KMS-11 (cell line): ENCODE measurements around the gene BNC2.

Source experiments
- H2AFZ ChIP-seq: fragments of 200-600 bp; sonication (generic); 2 replicates; pipeline ENCODE4 v1.6.1; 2016; ENCODE audit warnings: antibody characterized with exemption, mixed run types, low read depth
- H3K27ac ChIP-seq: fragments of 200-600 bp; sonication (generic); 2 replicates; pipeline ENCODE4 v1.6.1; 2016; ENCODE audit warnings: mild to moderate bottlenecking, mixed run types
- H3K27me3 ChIP-seq: fragments of 200-600 bp; sonication (generic); 2 replicates; pipeline ENCODE4 v1.6.1; 2017; ENCODE audit warnings: mild to moderate bottlenecking, low read depth, mixed run types, moderate library complexity; ENCODE audit not compliant: insufficient read depth
- H3K36me3 ChIP-seq: fragments of 200-600 bp; sonication (generic); 2 replicates; pipeline ENCODE4 v1.6.1; 2017; ENCODE audit warnings: mild to moderate bottlenecking, mixed run types; ENCODE audit not compliant: insufficient read depth
- H3K4me1 ChIP-seq: fragments of 200-600 bp; sonication (generic); 2 replicates; pipeline ENCODE4 v1.6.1; 2016; ENCODE audit warnings: mild to moderate bottlenecking, low read depth, mixed run types; ENCODE audit not compliant: poor library complexity, severe bottlenecking
- H3K4me2 ChIP-seq: fragments of 200-600 bp; sonication (generic); 2 replicates; pipeline ENCODE4 v1.7.0; 2016; ENCODE audit warnings: mild to moderate bottlenecking, mixed run types
- H3K4me3 ChIP-seq: fragments of 200-600 bp; sonication (generic); IDR thresholded peaks from 2 replicates; pipeline ENCODE4 v1.6.1; 2017; ENCODE audit warnings: low read depth, low read length, mixed read lengths; ENCODE audit not compliant: insufficient read depth
- H3K79me2 ChIP-seq: fragments of 200-600 bp; sonication (generic); 2 replicates; pipeline ENCODE4 v1.6.1; 2016; ENCODE audit warnings: low read depth, mixed run types; ENCODE audit not compliant: insufficient read depth
- H3K9ac ChIP-seq: fragments of 200-600 bp; sonication (generic); 2 replicates; pipeline ENCODE4 v1.6.1; 2016; ENCODE audit warnings: mild to moderate bottlenecking, mixed run types
- H4K20me1 ChIP-seq: fragments of 200-600 bp; sonication (generic); 2 replicates; pipeline ENCODE4 v1.6.1; 2016; ENCODE audit warnings: mild to moderate bottlenecking, mixed run types; ENCODE audit not compliant: insufficient read depth
- CTCF ChIP-seq: fragments of 200-600 bp; sonication (generic); conservative IDR thresholded peaks from 2 replicates; pipeline ENCODE4 v1.6.1; 2017; ENCODE audit warnings: low read depth, mild to moderate bottlenecking, antibody characterized with exemption, low read length, moderate library complexity, mixed read lengths

The BNC2 gene

GRCh38 chr9:16904655-16905054, 34.2 kb upstream of the BNC2 start:
- Histone ChIP-seq H3K27ac (no peak overlapping the region), H3K9ac (no peak overlapping the region), H3K4me1 (no peaks in the 10 kb centered on the region), H3K27me3 (no peaks in the 10 kb centered on the region), H3K79me2 (no peaks in the 10 kb centered on the region), H4K20me1 (no peaks in the 10 kb centered on the region), H3K36me3 (no peaks in the 10 kb centered on the region), H3K4me3 (no peak overlapping the region), H2AFZ (no peak overlapping the region), H3K4me2 (no peak overlapping the region)
- no peak for TF ChIP-seq CTCF

GRCh38 chr9:16901590-16901989, 31.1 kb upstream of the BNC2 start:
- no peak overlapping the region for H3K4me3 ChIP-seq
- no peaks in the 10 kb centered on the region for H3K36me3 ChIP-seq
- no peak overlapping the region for H3K4me2 ChIP-seq
- no peaks in the 10 kb centered on the region for H3K4me1 ChIP-seq
- H3K79me2 ChIP-seq: no peaks in the 10 kb centered on the region
- H4K20me1 ChIP-seq: no peaks in the 10 kb centered on the region
- no peak overlapping the region for H3K9ac ChIP-seq
- no peak for TF ChIP-seq CTCF
- H3K27me3 ChIP-seq: no peaks in the 10 kb centered on the region
- H3K27ac ChIP-seq: no peak overlapping the region
- H2AFZ ChIP-seq: no peak overlapping the region

- no peak overlapping the region for H3K4me3 ChIP-seq
- TF ChIP-seq CTCF: no peak
- H3K27ac ChIP-seq: no peak overlapping the region
- H3K9ac ChIP-seq: no peak overlapping the region
- H3K36me3 ChIP-seq: no peaks in the 10 kb centered on the region
- H3K79me2 ChIP-seq: no peaks in the 10 kb centered on the region
- H3K27me3 ChIP-seq: no peaks in the 10 kb centered on the region
- no peaks in the 10 kb centered on the region for H3K4me1 ChIP-seq
- no peak overlapping the region for H3K4me2 ChIP-seq
- no peak overlapping the region for H2AFZ ChIP-seq
- no peaks in the 10 kb centered on the region for H4K20me1 ChIP-seq
These were observed 29.1 kb upstream of the BNC2 start for GRCh38 chr9:16899606-16900005.

- Histone ChIP-seq H3K4me2 (no peak overlapping the region), H3K79me2 (no peaks in the 10 kb centered on the region), H3K27me3 (no peaks in the 10 kb centered on the region), H3K9ac (no peak overlapping the region), H3K4me3 (no peak overlapping the region), H3K36me3 (no peaks in the 10 kb centered on the region), H3K27ac (no peak overlapping the region), H3K4me1 (no peaks in the 10 kb centered on the region), H4K20me1 (no peaks in the 10 kb centered on the region), H2AFZ (no peak overlapping the region)
- no peak for TF ChIP-seq CTCF
These were observed 28.0 kb upstream of the BNC2 start for GRCh38 chr9:16898464-16898863.

- no peak overlapping the region for H3K4me3 ChIP-seq
- no peak for TF ChIP-seq CTCF
- H3K27me3 ChIP-seq: no peaks in the 10 kb centered on the region
- H2AFZ ChIP-seq: no peak overlapping the region
- no peak overlapping the region for H3K4me2 ChIP-seq
- H3K36me3 ChIP-seq: no peaks in the 10 kb centered on the region
- H3K4me1 ChIP-seq: no peaks in the 10 kb centered on the region
- H4K20me1 ChIP-seq: no peaks in the 10 kb centered on the region
- H3K9ac ChIP-seq: no peak overlapping the region
- no peaks in the 10 kb centered on the region for H3K79me2 ChIP-seq
- no peak overlapping the region for H3K27ac ChIP-seq
These were observed 18.1 kb upstream of the BNC2 start for GRCh38 chr9:16888594-16888993.
